CD4-positive, alpha-beta T cell treated with Interleukin-4 for 1 hour (primary cell): ENCODE results near the gene VAPA.

Experiments used
- DNase-seq, 2 donors: peaks; one replicate each; pipeline ENCODE4 v3.0.0-alpha.2; 2020 to 2022

Gene VAPA

GRCh38 chr18:9944805-9945204 is 31.0 kb downstream of the VAPA start:
- DNase-seq: no peak

- no peak for DNase-seq
Measured at GRCh38 chr18:9946831-9947230, 33.0 kb downstream of the VAPA start.

- DNase-seq: no peak
Measured at GRCh38 chr18:9947248-9947647, 33.4 kb downstream of the VAPA start.

- no peak for DNase-seq
Measured at GRCh38 chr18:9949315-9949714, 35.5 kb downstream of the VAPA start.

GRCh38 chr18:9949861-9950260 is 36.0 kb downstream of the VAPA start:
- DNase-seq: no peak

GRCh38 chr18:9950289-9951016 is 36.6 kb downstream of the VAPA start:
- no peak for DNase-seq

- peak in 1 of 2 donors; percentile 27 for DNase-seq
Measured at GRCh38 chr18:9951022-9951859, 37.4 kb downstream of the VAPA start.

GRCh38 chr18:9952633-9953416 is 39.0 kb downstream of the VAPA start:
- DNase-seq: no peak

GRCh38 chr18:9958861-9959399 is 45.1 kb downstream of the VAPA start:
- DNase-seq: no peak

- DNase-seq: no peak
Measured at GRCh38 chr18:9959564-9959963, 45.7 kb downstream of the VAPA start.

GRCh38 chr18:9960258-9960904 is 46.6 kb downstream of the VAPA start:
- no peak for DNase-seq

GRCh38 chr18:9961041-9961440 is 47.2 kb downstream of the VAPA start:
- no peak for DNase-seq

GRCh38 chr18:9965711-9966624 is 52.2 kb downstream of the VAPA start:
- no peak for DNase-seq

- DNase-seq: no peak
Measured at GRCh38 chr18:9968081-9968848, 54.4 kb downstream of the VAPA start.

- DNase-seq: no peak
Measured at GRCh38 chr18:9969247-9969646, 55.4 kb downstream of the VAPA start.

- DNase-seq: peak; percentile 70 to 73
Measured at GRCh38 chr18:9971313-9971920, 57.6 kb downstream of the VAPA start.

GRCh38 chr18:9973470-9973869 is 59.7 kb downstream of the VAPA start:
- DNase-seq: no peak

GRCh38 chr18:9974279-9974915 is 60.6 kb downstream of the VAPA start:
- DNase-seq: no peak

GRCh38 chr18:9975658-9976057 is 61.8 kb downstream of the VAPA start:
- DNase-seq: no peak

- no peak for DNase-seq
Measured at GRCh38 chr18:9982711-9983110, 68.9 kb downstream of the VAPA start.
